ENCODE data around the gene ZNF528.

The ZNF528 gene
- total RNA-seq, result 8.8 to 28.3 reads per million in 2 experiments

GRCh38 chr19:52397310-52398080 lies at the start of gene ZNF528:
TSS of gene ZNF528 (plus strand) at chr19:52397849. CDS start at chr19:52402014, 4,165 bp downstream.
- DNase-seq (ENCODE audit: low read depth), result peak; percentile 84

GRCh38 chr19:52351512-52351911 lies 46.1 kb upstream of the ZNF528 start:
- DNase-seq (ENCODE audit: low read depth), result no peak

GRCh38 chr19:52366414-52366824 lies 31.2 kb upstream of the ZNF528 start:
- DNase-seq (ENCODE audit: low read depth), result no peak

GRCh38 chr19:52369559-52370340 lies 27.9 kb upstream of the ZNF528 start, which contains the start of gene ZNF880:
TSS of gene ZNF880 (plus strand) at chr19:52369923. CDS start at chr19:52369966, 43 bp downstream.
- peak; percentile 86 for DNase-seq (ENCODE audit: low read depth)

- DNase-seq (ENCODE audit: low read depth), result no peak
These were observed 27.3 kb upstream of the ZNF528 start for GRCh38 chr19:52370341-52370710.

- no peak for DNase-seq (ENCODE audit: low read depth)
These were observed 6.5 kb upstream of the ZNF528 start for GRCh38 chr19:52391135-52391534.

- DNase-seq (ENCODE audit: low read depth), result no peak
These were observed 412 bp downstream of the ZNF528 start for GRCh38 chr19:52398081-52398441.

GRCh38 chr19:52410276-52410675 lies 12.6 kb downstream of the ZNF528 start:
- no peak for DNase-seq (ENCODE audit: low read depth)

- DNase-seq (ENCODE audit: low read depth), result no peak
These were observed 18.1 kb downstream of the ZNF528 start for GRCh38 chr19:52415711-52416110.

- DNase-seq (ENCODE audit: low read depth), result no peak
These were observed 31.3 kb downstream of the ZNF528 start, which contains the start of gene ZNF534 for GRCh38 chr19:52428937-52429336. TSS of gene ZNF534 (plus strand) at chr19:52429148. CDS start at chr19:52431475, 2,327 bp downstream.

GRCh38 chr19:52442179-52442578 lies 44.5 kb downstream of the ZNF528 start:
- DNase-seq (ENCODE audit: low read depth), result no peak

- no peak for DNase-seq (ENCODE audit: low read depth)
These were observed 46.9 kb downstream of the ZNF528 start for GRCh38 chr19:52444506-52444905.

- no peak for DNase-seq (ENCODE audit: low read depth)
These were observed 53.6 kb downstream of the ZNF528 start for GRCh38 chr19:52451241-52451640.

GRCh38 chr19:52453324-52454094 lies 55.9 kb downstream of the ZNF528 start, which contains the start of gene ZNF578:
TSS of gene ZNF578 (plus strand) at chr19:52453553. CDS start at chr19:52501846, 48,293 bp downstream.
- DNase-seq (ENCODE audit: low read depth), result peak; percentile 34

GRCh38 chr19:52464798-52465470 lies 67.3 kb downstream of the ZNF528 start:
- DNase-seq (ENCODE audit: low read depth), result no peak

All from T follicular helper cell (primary cell).